Neuronal stem cell (in vitro differentiated cells): ENCODE measurements around the gene MAP4K3.

ENCODE experiments used
- DNase-seq: peaks from one replicate; pipeline ENCODE4 v3.0.0-alpha.2; 2013; ENCODE audit warnings: low spot score
- H2AFZ ChIP-seq: one replicate; pipeline ENCODE4 v1.6.1; 2013; ENCODE audit warnings: mild to moderate bottlenecking, low read length, inconsistent platforms
- H2AK5ac ChIP-seq: 2 replicates; pipeline ENCODE4 v1.6.1; 2013; ENCODE audit warnings: low read depth, mild to moderate bottlenecking, inconsistent platforms, low read length, moderate library complexity, mixed read lengths
- H2BK120ac ChIP-seq: 2 replicates; pipeline ENCODE4 v1.6.1; 2013; ENCODE audit warnings: low read depth, mild to moderate bottlenecking, inconsistent platforms, low read length, moderate library complexity, mixed read lengths
- H2BK12ac ChIP-seq: one replicate; pipeline ENCODE4 v1.6.1; 2013; ENCODE audit warnings: low read length, inconsistent platforms
- H2BK15ac ChIP-seq: 2 replicates; pipeline ENCODE4 v1.6.1; 2013; ENCODE audit warnings: mild to moderate bottlenecking, low read length, inconsistent platforms, mixed read lengths
- H2BK5ac ChIP-seq: one replicate; pipeline ENCODE4 v1.6.1; 2013; ENCODE audit warnings: inconsistent platforms, mild to moderate bottlenecking, low read length, moderate library complexity
- H3K14ac ChIP-seq: one replicate; pipeline ENCODE4 v1.6.1; 2013; ENCODE audit warnings: low read length, inconsistent platforms
- H3K18ac ChIP-seq: 2 replicates; pipeline ENCODE4 v1.6.1; 2013; ENCODE audit warnings: low read length, inconsistent platforms
- H3K23ac ChIP-seq: 2 replicates; pipeline ENCODE4 v1.6.1; 2013; ENCODE audit warnings: low read depth, mild to moderate bottlenecking, mixed read lengths, low read length, inconsistent platforms; ENCODE audit not compliant: poor library complexity
- H3K27ac ChIP-seq: replicated peaks from 3 replicates; pipeline ENCODE4 v1.5.1; 2013; ENCODE audit warnings: low read length, inconsistent platforms
- H3K27me3 ChIP-seq, 3 experiments: 2 replicates each; pipeline ENCODE4 v1.6.1; 2013; ENCODE audit warnings: low read length in 3 of 3, mild to moderate bottlenecking in 2 of 3, inconsistent platforms in 1 of 3, low read depth in 1 of 3, mixed read lengths in 1 of 3, moderate library complexity in 1 of 3; ENCODE audit not compliant: control insufficient read depth in 3 of 3, insufficient read depth in 3 of 3
- H3K36me3 ChIP-seq, 2 donors: replicated peaks in 1 of 2; 2 replicates each; pipeline ENCODE4 v1.6.1; 2013; ENCODE audit warnings: low read length in 2 of 2; ENCODE audit not compliant: control insufficient read depth in 2 of 2, insufficient read depth in 2 of 2
- H3K4ac ChIP-seq: 2 replicates; pipeline ENCODE4 v1.6.1; 2013; ENCODE audit warnings: inconsistent platforms, mild to moderate bottlenecking, low read length, moderate library complexity
- H3K4me1 ChIP-seq, 2 donors: 1 replicate in 1 of 2; 2 replicates in 1 of 2; pipeline ENCODE4 v1.6.1; 2013; ENCODE audit warnings: low read length in 2 of 2, low read depth in 1 of 2; ENCODE audit not compliant: control insufficient read depth in 2 of 2, insufficient read depth in 1 of 2
- H3K4me2 ChIP-seq: one replicate; pipeline ENCODE4 v1.6.1; 2013; ENCODE audit warnings: mild to moderate bottlenecking, low read length, inconsistent platforms; ENCODE audit not compliant: insufficient read depth, poor library complexity, severe bottlenecking
- H3K4me3 ChIP-seq, 2 donors: 2 replicates each; pipeline ENCODE4 v1.5.1; 2013; ENCODE audit warnings: low read length in 2 of 2, mild to moderate bottlenecking in 2 of 2, inconsistent platforms in 1 of 2, moderate library complexity in 1 of 2
- H3K79me1 ChIP-seq: one replicate; pipeline ENCODE4 v1.6.1; 2013; ENCODE audit warnings: low read depth, mild to moderate bottlenecking, inconsistent platforms, low read length, moderate library complexity
- H3K9ac ChIP-seq: one replicate; pipeline ENCODE4 v1.6.1; 2013; ENCODE audit warnings: mild to moderate bottlenecking, low read depth, low read length, inconsistent platforms; ENCODE audit not compliant: poor library complexity
- H3K9me3 ChIP-seq, 2 donors: replicated peaks in 1 of 2; 2 replicates each; pipeline versions ENCODE3 to v1.6.1; 2013; ENCODE audit warnings: low read length in 2 of 2, mild to moderate bottlenecking in 2 of 2, inconsistent platforms in 1 of 2, low read depth in 1 of 2, mixed read lengths in 1 of 2, moderate library complexity in 1 of 2; ENCODE audit not compliant: control insufficient read depth in 2 of 2, insufficient read depth in 1 of 2
- H4K8ac ChIP-seq: one replicate; pipeline ENCODE4 v1.6.1; 2013; ENCODE audit warnings: low read depth, mild to moderate bottlenecking, inconsistent platforms, low read length, moderate library complexity
- H4K91ac ChIP-seq: one replicate; pipeline ENCODE4 v1.6.1; 2013; ENCODE audit warnings: low read length, low read depth, mild to moderate bottlenecking, inconsistent platforms; ENCODE audit not compliant: poor library complexity
- WGBS, 2 donors: extraction: QIAGEN DNeasy Blood & Tissue Kit; methylation state at CpG; one replicate each; pipeline ENCODE4 v1.1.7; 2013; ENCODE audit warnings: missing lambda C conversion rate in 2 of 2, mixed read lengths in 1 of 2; ENCODE audit not compliant: insufficient read length in 2 of 2, insufficient replicate concordance in 1 of 2; ENCODE audit errors: extremely low coverage in 2 of 2; 5-methylcytosine and 5-hydroxymethylcytosine counted together

Gene MAP4K3

GRCh38 chr2:39266916-39267434 is 170.1 kb downstream of the MAP4K3 start:
- Histone ChIP-seq H2AK5ac (no peak overlapping the region), H4K91ac (no peak overlapping the region), H2BK15ac (no peak overlapping the region), H3K9ac (no peak overlapping the region), H4K8ac (no peak overlapping the region), H3K23ac (no peak overlapping the region), H3K27me3 (no peaks in the 10 kb centered on the region), H3K4me1 (no peaks in the 10 kb centered on the region), H3K14ac (no peak overlapping the region), H3K79me1 (no peaks in the 10 kb centered on the region), H2BK120ac (no peak overlapping the region), H3K4me2 (no peak overlapping the region), H2BK5ac (no peak overlapping the region), H2AFZ (no peak overlapping the region), H3K18ac (no peak overlapping the region), H3K4ac (no peak overlapping the region), H3K4me3 (no peak overlapping the region), H3K27ac (no peak overlapping the region), H3K9me3 (no peaks in the 10 kb centered on the region), H3K36me3 (peaks cover 0 to 95% of the 10 kb centered on the region in 2 donors), H2BK12ac (no peak overlapping the region)
- WGBS, 2 donors: no CpG with 5 or more reads among the region's 3 CpGs
- DNase-seq: no peak

- H3K18ac ChIP-seq: no peak overlapping the region
- no peak overlapping the region for H3K9ac ChIP-seq
- H3K4me2 ChIP-seq: no peak overlapping the region
- peaks cover 0 to 95% of the 10 kb centered on the region in 2 donors for H3K36me3 ChIP-seq
- no peak for DNase-seq
- no peak overlapping the region for H3K4me3 ChIP-seq
- H3K9me3 ChIP-seq: no peaks in the 10 kb centered on the region
- H4K8ac ChIP-seq: no peak overlapping the region
- H3K27me3 ChIP-seq: no peaks in the 10 kb centered on the region
- H3K14ac ChIP-seq: no peak overlapping the region
- no peak overlapping the region for H4K91ac ChIP-seq
- no peak overlapping the region for H2BK120ac ChIP-seq
- WGBS, 2 donors: no CpG with 5 or more reads among the region's 3 CpGs
- no peak overlapping the region for H3K27ac ChIP-seq
- no peak overlapping the region for H3K23ac ChIP-seq
- H3K79me1 ChIP-seq: no peaks in the 10 kb centered on the region
- H2BK12ac ChIP-seq: no peak overlapping the region
- no peak overlapping the region for H3K4ac ChIP-seq
- H2BK5ac ChIP-seq: no peak overlapping the region
- H2AFZ ChIP-seq: no peak overlapping the region
- no peak overlapping the region for H2AK5ac ChIP-seq
- no peaks in the 10 kb centered on the region for H3K4me1 ChIP-seq
- H2BK15ac ChIP-seq: no peak overlapping the region
These were observed 170.8 kb downstream of the MAP4K3 start for GRCh38 chr2:39266139-39266805.

GRCh38 chr2:39265315-39265714 is 171.8 kb downstream of the MAP4K3 start:
- no peak overlapping the region for H2BK12ac ChIP-seq
- no peak overlapping the region for H3K23ac ChIP-seq
- no peak overlapping the region for H3K4me2 ChIP-seq
- H2BK120ac ChIP-seq: no peak overlapping the region
- no peak overlapping the region for H2AK5ac ChIP-seq
- no peak overlapping the region for H2BK15ac ChIP-seq
- no peak overlapping the region for H4K8ac ChIP-seq
- peaks cover 0 to 95% of the 10 kb centered on the region in 2 donors for H3K36me3 ChIP-seq
- no peak overlapping the region for H3K4ac ChIP-seq
- H2AFZ ChIP-seq: no peak overlapping the region
- H3K4me3 ChIP-seq: no peak overlapping the region
- no peaks in the 10 kb centered on the region for H3K9me3 ChIP-seq
- no peak for DNase-seq
- no peak overlapping the region for H2BK5ac ChIP-seq
- no peaks in the 10 kb centered on the region for H3K27me3 ChIP-seq
- no peak overlapping the region for H3K27ac ChIP-seq
- no CpG with 5 or more reads among the region's 2 CpGs for WGBS, 2 donors
- H3K79me1 ChIP-seq: no peaks in the 10 kb centered on the region
- no peak overlapping the region for H3K14ac ChIP-seq
- H4K91ac ChIP-seq: no peak overlapping the region
- no peak overlapping the region for H3K9ac ChIP-seq
- H3K4me1 ChIP-seq: no peaks in the 10 kb centered on the region
- no peak overlapping the region for H3K18ac ChIP-seq

GRCh38 chr2:39264733-39265132 is 172.4 kb downstream of the MAP4K3 start:
- Histone ChIP-seq H4K8ac (no peak overlapping the region), H3K4me1 (no peaks in the 10 kb centered on the region), H2BK5ac (no peak overlapping the region), H3K4me3 (no peak overlapping the region), H3K18ac (no peak overlapping the region), H2BK12ac (no peak overlapping the region), H3K4ac (no peak overlapping the region), H3K27me3 (no peaks in the 10 kb centered on the region), H3K79me1 (no peaks in the 10 kb centered on the region), H3K23ac (no peak overlapping the region), H3K4me2 (no peak overlapping the region), H3K9me3 (no peaks in the 10 kb centered on the region), H3K36me3 (peaks cover 0 to 95% of the 10 kb centered on the region in 2 donors), H3K9ac (no peak overlapping the region), H3K14ac (no peak overlapping the region), H2AFZ (no peak overlapping the region), H2AK5ac (no peak overlapping the region), H2BK15ac (no peak overlapping the region), H3K27ac (no peak overlapping the region), H4K91ac (no peak overlapping the region), H2BK120ac (no peak overlapping the region)
- DNase-seq: no peak
- no CpG with 5 or more reads among the region's 1 CpG for WGBS, 2 donors
